Breast epithelium (tissue), 4 donors: Measurements from ENCODE around the gene PVALEF. TPM values are rescaled to one million over a fixed set of nuclear protein-coding genes. Genes with fewer than 3 reads are reported as not detected.

Source experiments
- DNase-seq, 2 donors: peaks; one replicate each; pipeline ENCODE4 v3.0.0-alpha.2; 2019; ENCODE audit warnings: low spot score in 2 of 2
- H3K27ac ChIP-seq, 2 donors: fragments of 200-600 bp; sonication (generic) in 1 of 2; one replicate each; pipeline ENCODE4 v1.5.1; 2016 to 2019; ENCODE audit warnings: mild to moderate bottlenecking in 1 of 2
- H3K27me3 ChIP-seq, 2 donors: fragments of 200-600 bp; sonication (generic) in 1 of 2; one replicate each; pipeline versions ENCODE4 v1.5.1 to v1.6.0; 2017 to 2019; ENCODE audit warnings: control low read depth in 1 of 2, mild to moderate bottlenecking in 1 of 2
- H3K36me3 ChIP-seq: fragments of 200-600 bp; one replicate; pipeline ENCODE4 v1.5.1; 2019
- H3K4me1 ChIP-seq, 2 donors: fragments of 200-600 bp; sonication (generic); one replicate each; pipeline ENCODE4 v1.5.1; 2016 to 2019; ENCODE audit warnings: control low read depth in 1 of 2
- H3K4me3 ChIP-seq, 3 donors: fragments of 200-600 bp; sonication (generic); 1 replicate in 2 of 3; 2 replicates in 1 of 3; pipeline ENCODE4 v1.5.1; 2016 to 2019; ENCODE audit warnings: mild to moderate bottlenecking in 3 of 3, moderate library complexity in 2 of 3
- H3K9me3 ChIP-seq, 2 donors: fragments of 200-600 bp; sonication (generic) in 1 of 2; one replicate each; pipeline ENCODE4 v1.5.1; 2016 to 2019; ENCODE audit warnings: control low read depth in 1 of 2
- POLR2A ChIP-seq: fragments of 450-650 bp; IDR thresholded peaks from one replicate; pipeline ENCODE4 v1.6.1; 2016; ENCODE audit warnings: antibody characterized with exemption, mild to moderate bottlenecking, moderate library complexity
- POLR2AphosphoS5 ChIP-seq, 3 donors: sonication (generic); formaldehyde crosslinking; IDR thresholded peaks; one replicate each; pipeline ENCODE4 v1.6.1; 2017; ENCODE audit warnings: antibody characterized with exemption in 3 of 3
- intact Hi-C: fragments of 100-400 bp; cut with DNase I; formaldehyde crosslinking; loops from one replicate; pipeline ENCODE4 v1.15.1; 2023; ENCODE audit warnings: low total_unique reads
- total RNA-seq, 3 donors: library from RNA; depleted of rRNA; stranded (reverse); fragments of >200 nt; gene quantifications; one replicate each; pipeline ENCODE4 v1.1.0, GENCODE V29; 2016
- TF ChIP-seq, protein P1 (sequence below), 3 donors: fragments of 450-650 bp; IDR thresholded peaks; one replicate each; pipeline ENCODE4 v1.5.1; 2016 to 2017; ENCODE audit warnings: antibody characterized with exemption in 3 of 3, mild to moderate bottlenecking in 3 of 3, moderate library complexity in 3 of 3

PVALEF gene
- total RNA-seq, 3 donors from 2014 or later, result not detected

DNA sequence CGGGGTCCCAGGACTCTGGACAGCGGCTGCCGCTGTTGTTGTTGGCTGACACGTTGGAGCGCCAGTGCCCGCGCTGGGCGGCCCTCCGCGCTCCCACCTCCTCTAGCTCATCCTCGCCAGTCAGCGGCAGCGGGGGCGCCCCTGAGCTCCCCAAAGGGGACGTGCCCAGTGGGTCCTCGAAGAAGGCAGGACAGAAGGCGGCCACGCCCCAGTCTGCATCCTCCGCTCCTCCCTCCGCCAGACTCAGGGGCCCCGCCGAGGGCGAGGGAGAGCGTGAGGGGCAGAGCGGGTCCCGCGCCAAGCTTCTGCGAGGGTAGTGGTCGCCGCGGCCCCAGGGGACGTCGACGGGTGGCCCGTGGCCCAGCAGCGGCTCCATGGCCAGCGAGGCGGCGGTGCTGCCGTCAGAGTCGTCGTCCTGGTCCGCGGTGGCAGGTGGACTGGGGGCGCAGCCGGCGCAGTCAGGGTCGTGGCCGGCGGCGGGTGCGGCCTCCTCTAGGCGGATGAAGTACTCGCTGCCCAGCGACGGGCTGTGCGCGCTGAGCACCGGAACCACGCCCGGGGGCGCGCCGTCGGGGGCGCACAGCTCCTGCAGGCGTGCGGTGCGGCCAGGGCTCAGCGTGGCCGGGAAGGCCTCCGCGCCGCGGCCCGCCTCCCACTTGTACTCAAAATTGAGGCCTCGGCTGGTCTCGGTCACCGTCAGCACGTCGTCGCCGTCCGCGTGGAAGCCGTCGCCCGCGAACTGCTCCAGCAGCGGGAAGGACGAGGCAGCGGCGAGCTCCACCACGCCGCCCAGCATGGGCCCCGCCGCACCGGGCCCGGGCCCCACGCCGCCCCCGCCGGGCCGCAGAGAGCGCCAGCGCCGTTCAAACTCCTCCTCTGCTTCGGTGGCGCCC, 43.2 kb upstream of the PVALEF start:
- H3K36me3 ChIP-seq, result no peaks in the 10 kb centered on the region

DNA sequence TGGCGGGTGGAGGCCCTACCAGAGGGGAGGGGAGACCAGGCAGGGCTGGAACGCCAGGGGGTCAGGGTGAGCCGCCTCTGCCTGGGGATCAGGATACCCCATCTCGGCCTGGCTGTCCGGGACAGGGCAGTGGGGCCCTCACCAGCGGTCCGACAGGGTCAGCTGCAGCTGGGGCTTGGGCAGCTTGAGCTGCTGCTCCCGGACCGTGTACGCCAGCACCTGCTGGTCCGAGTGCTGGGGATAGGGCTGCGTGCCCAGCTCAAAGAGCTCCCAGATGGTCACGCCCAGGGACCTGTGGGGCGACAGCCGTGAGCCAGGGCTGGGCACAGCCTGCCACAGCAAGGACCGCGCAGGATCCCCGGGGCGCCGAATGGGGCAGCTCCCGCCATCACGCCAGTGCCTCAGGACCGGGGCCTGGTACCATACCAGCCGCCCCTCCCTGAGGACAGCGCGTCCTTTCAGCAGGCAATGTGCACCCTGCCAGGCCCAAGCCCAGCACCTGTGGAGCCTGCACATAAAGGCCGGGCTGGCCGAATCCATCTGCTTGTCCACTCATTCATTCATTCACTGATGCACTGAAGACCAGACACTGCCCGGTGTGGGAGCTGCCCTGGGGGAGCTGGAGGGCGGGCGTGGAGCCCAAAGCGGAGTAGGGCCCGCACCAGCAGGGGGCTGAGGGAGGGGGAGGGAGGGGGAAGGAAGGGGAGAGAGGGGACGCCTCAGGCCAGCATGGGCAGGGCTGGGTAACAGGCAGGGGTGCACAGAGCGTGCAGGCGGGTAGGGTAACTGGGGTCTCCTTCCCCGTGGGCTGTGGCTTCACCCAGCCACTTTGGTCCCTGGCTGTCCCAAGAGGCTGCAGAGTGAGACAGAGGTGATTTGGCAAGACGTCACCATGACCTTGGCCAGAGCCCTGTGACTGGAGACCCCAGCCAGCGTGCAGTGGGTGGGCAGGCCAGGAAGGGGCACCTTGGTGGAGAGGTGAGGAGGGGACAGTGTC, 42.0 kb upstream of the PVALEF start:
- intact Hi-C loops, result no loop called here
- Histone ChIP-seq H3K9me3 (no peaks in the 10 kb centered on the region), H3K4me1 (peaks cover 0 to 4% of the 10 kb centered on the region in 2 donors), H3K4me3 (no peak overlapping the region), H3K36me3 (no peaks in the 10 kb centered on the region), H3K27ac (no peak overlapping the region), H3K27me3 (peaks cover 0 to 5% of the 10 kb centered on the region in 2 donors)
- DNase-seq, result no peak
- TF ChIP-seq POLR2A (no peak), POLR2AphosphoS5 (IDR thresholded peaks at IDR 0.05) (no peak)
- TF ChIP-seq, protein P1, sequence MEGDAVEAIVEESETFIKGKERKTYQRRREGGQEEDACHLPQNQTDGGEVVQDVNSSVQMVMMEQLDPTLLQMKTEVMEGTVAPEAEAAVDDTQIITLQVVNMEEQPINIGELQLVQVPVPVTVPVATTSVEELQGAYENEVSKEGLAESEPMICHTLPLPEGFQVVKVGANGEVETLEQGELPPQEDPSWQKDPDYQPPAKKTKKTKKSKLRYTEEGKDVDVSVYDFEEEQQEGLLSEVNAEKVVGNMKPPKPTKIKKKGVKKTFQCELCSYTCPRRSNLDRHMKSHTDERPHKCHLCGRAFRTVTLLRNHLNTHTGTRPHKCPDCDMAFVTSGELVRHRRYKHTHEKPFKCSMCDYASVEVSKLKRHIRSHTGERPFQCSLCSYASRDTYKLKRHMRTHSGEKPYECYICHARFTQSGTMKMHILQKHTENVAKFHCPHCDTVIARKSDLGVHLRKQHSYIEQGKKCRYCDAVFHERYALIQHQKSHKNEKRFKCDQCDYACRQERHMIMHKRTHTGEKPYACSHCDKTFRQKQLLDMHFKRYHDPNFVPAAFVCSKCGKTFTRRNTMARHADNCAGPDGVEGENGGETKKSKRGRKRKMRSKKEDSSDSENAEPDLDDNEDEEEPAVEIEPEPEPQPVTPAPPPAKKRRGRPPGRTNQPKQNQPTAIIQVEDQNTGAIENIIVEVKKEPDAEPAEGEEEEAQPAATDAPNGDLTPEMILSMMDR (IDR thresholded peaks at IDR 0.05), result no peak

More for the DNA sequence above, 43.2 kb upstream of the PVALEF start:
- Histone ChIP-seq H3K27ac (no peak overlapping the region), H3K4me3 (no peak overlapping the region), H3K27me3 (peaks cover 0 to 5% of the 10 kb centered on the region in 2 donors), H3K9me3 (no peaks in the 10 kb centered on the region), H3K4me1 (peaks cover 0 to 4% of the 10 kb centered on the region in 2 donors)
- intact Hi-C loops, result no loop called here
- no peak for TF ChIP-seq POLR2A
- TF ChIP-seq, protein P1 (IDR thresholded peaks at IDR 0.05), result no peak
- TF ChIP-seq POLR2AphosphoS5 (IDR thresholded peaks at IDR 0.05), result no peak
- no peak for DNase-seq

DNA sequence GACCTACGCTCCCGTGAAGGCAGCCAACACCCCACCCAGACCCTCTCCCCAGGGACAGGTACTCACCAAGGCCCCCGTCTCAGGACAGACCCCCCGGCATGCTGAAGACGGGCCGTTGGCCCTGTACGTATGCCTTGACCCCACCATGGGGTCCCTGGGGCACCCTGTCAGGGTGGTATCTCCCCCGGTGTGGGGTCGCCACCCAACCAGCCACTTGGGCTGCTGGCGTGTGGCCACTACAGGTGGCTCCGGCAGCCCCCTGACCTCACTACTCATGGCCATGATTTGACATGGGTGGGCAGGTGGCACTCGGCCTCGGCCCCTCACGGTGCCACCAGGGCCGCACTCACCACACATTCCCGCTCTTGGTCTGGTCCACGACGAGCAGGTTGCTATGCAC, 40.9 kb upstream of the PVALEF start:
- H3K4me1 ChIP-seq, result no peaks in the 10 kb centered on the region
- H3K4me3 ChIP-seq, result no peak overlapping the region
- peaks cover 0 to 5% of the 10 kb centered on the region in 2 donors for H3K27me3 ChIP-seq
- H3K9me3 ChIP-seq, result no peaks in the 10 kb centered on the region
- H3K27ac ChIP-seq, result no peak overlapping the region
- no peak for DNase-seq
- TF ChIP-seq POLR2A, result no peak
- TF ChIP-seq, protein P1 (IDR thresholded peaks at IDR 0.05), result no peak
- no peak for TF ChIP-seq POLR2AphosphoS5 (IDR thresholded peaks at IDR 0.05)
- H3K36me3 ChIP-seq, result no peaks in the 10 kb centered on the region
- intact Hi-C loops, result no loop called here

DNA sequence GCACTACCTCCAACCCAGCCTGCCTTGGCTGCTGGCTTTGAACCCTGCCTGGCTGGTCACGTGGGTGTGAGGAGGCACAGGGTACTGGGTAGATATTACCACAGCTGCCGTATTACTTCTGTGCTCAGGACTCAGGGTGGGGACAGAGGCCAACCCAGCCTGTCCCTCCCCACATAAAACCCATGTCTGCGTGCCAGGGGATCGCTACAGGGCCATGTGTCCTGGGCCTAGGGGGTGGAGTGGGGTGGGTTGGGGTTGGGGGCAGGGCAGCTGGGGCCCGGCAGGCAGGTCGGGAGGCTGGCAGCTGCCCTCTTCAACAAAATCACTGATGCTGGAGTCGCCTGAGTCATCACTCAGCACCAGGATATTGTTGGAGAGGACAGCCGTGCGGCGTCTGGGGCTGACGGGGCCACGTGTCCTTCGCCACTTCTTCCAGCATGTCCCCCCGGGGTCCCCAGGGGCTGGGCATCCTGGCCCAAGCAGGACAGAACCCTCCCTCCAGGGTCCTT, 39.7 kb upstream of the PVALEF start:
- no peak overlapping the region for H3K4me3 ChIP-seq
- H3K4me1 ChIP-seq, result no peaks in the 10 kb centered on the region
- no peaks in the 10 kb centered on the region for H3K36me3 ChIP-seq
- H3K9me3 ChIP-seq, result no peaks in the 10 kb centered on the region
- H3K27ac ChIP-seq, result no peak overlapping the region
- intact Hi-C loops, result no loop called here
- peaks cover 0 to 5% of the 10 kb centered on the region in 2 donors for H3K27me3 ChIP-seq
- DNase-seq, result no peak
- TF ChIP-seq POLR2AphosphoS5 (IDR thresholded peaks at IDR 0.05), result no peak
- TF ChIP-seq, protein P1 (IDR thresholded peaks at IDR 0.05), result no peak
- no peak for TF ChIP-seq POLR2A
